WTC11 (cell line): ENCODE measurements around the gene ATP7A. TPM values are rescaled to one million over a fixed set of nuclear protein-coding genes. Genes with fewer than 3 reads are reported as not detected.

Experiments
- ATAC-seq: fragments of 200-7000 bp; cut with Tn5 transposase; 2 replicates; pipeline ENCODE4 v1.10.0; 2021; ENCODE audit warnings: mild to moderate bottlenecking, moderate library complexity
- CTCF ChIA-PET: fragments of 300-600 bp; sonication (Branson Sonifier 250); formaldehyde crosslinking; loops from one replicate; lab custom pipeline; 2021; ENCODE audit warnings: antibody characterized with exemption; lab: Charles Lee
- POLR2A ChIA-PET: fragments of 350-600 bp; sonication (Branson Sonifier 250); formaldehyde crosslinking; loops from one replicate; lab custom pipeline; 2021; ENCODE audit warnings: antibody characterized with exemption; lab: Charles Lee
- DNase-seq: peaks from one replicate; pipeline ENCODE4 v3.0.0; 2021; ENCODE audit warnings: low spot score
- H3K27ac Mint-ChIP-seq: 2 replicates; pipeline ENCODE4 v1.8.0; 2021; ENCODE audit warnings: mixed read lengths
- H3K27me3 Mint-ChIP-seq: 2 replicates; pipeline ENCODE4 v1.8.0; 2021; ENCODE audit warnings: low read depth, mild to moderate bottlenecking, moderate library complexity, mixed read lengths
- H3K36me3 Mint-ChIP-seq: 2 replicates; pipeline ENCODE4 v1.8.0; 2021; ENCODE audit warnings: mixed read lengths
- H3K4me1 Mint-ChIP-seq: 2 replicates; pipeline ENCODE4 v1.8.0; 2022; ENCODE audit warnings: mixed read lengths
- H3K4me3 Mint-ChIP-seq: 2 replicates; pipeline ENCODE4 v1.8.0; 2021; ENCODE audit warnings: mild to moderate bottlenecking, moderate library complexity, mixed read lengths
- H3K9me3 Mint-ChIP-seq: 2 replicates; pipeline ENCODE4 v1.8.0; 2021; ENCODE audit warnings: mixed read lengths
- ATF3 ChIP-seq: sonication (generic); formaldehyde crosslinking; conservative IDR thresholded peaks from 2 replicates; pipeline ENCODE4 v1.8.1; 2022; ENCODE audit warnings: mild to moderate bottlenecking, missing genetic modification reagents
- CREB1 ChIP-seq: sonication (generic); formaldehyde crosslinking; IDR thresholded peaks from 2 replicates; pipeline ENCODE4 v1.8.0; 2023; ENCODE audit warnings: mild to moderate bottlenecking, missing genetic modification reagents
- E2F5 ChIP-seq: sonication (generic); formaldehyde crosslinking; IDR thresholded peaks from 2 replicates; pipeline ENCODE4 v1.8.1; 2022; ENCODE audit warnings: mild to moderate bottlenecking, moderate library complexity, missing genetic modification reagents
- ERG ChIP-seq: fragments of 250-450 bp; sonication (Bioruptor Pico); IDR thresholded peaks from 2 replicates; pipeline ENCODE4 v1.8.0; 2021; ENCODE audit warnings: mild to moderate bottlenecking
- GRHL2 ChIP-seq: fragments of 250-450 bp; sonication (Bioruptor Pico); IDR thresholded peaks from 2 replicates; pipeline ENCODE4 v1.8.0; 2022; ENCODE audit warnings: mild to moderate bottlenecking, moderate library complexity; ENCODE audit not compliant: insufficient replicate concordance, severe bottlenecking
- GTF2I ChIP-seq: fragments of 250-450 bp; sonication (Bioruptor Pico); conservative IDR thresholded peaks from 2 replicates; pipeline ENCODE4 v1.4.0; 2021; ENCODE audit warnings: mild to moderate bottlenecking
- HMGA2 ChIP-seq: fragments of 250-450 bp; sonication (Bioruptor Pico); IDR thresholded peaks from 2 replicates; pipeline ENCODE4 v1.4.0; 2021; ENCODE audit warnings: mild to moderate bottlenecking, moderate library complexity
- IRF1 ChIP-seq: sonication (generic); formaldehyde crosslinking; IDR thresholded peaks from 2 replicates; pipeline ENCODE4 v1.8.0; 2023; ENCODE audit warnings: missing genetic modification reagents
- IRF2 ChIP-seq: sonication (generic); formaldehyde crosslinking; IDR thresholded peaks from 2 replicates; pipeline ENCODE4 v1.8.0; 2022; ENCODE audit warnings: low read depth, missing genetic modification reagents, borderline replicate concordance
- JUN ChIP-seq: sonication (generic); formaldehyde crosslinking; IDR thresholded peaks from 2 replicates; pipeline ENCODE4 v1.8.0; 2023; ENCODE audit warnings: mild to moderate bottlenecking, missing genetic modification reagents
- MAX ChIP-seq: sonication (generic); formaldehyde crosslinking; IDR thresholded peaks from 2 replicates; pipeline ENCODE4 v1.8.0; 2022; ENCODE audit warnings: mild to moderate bottlenecking, missing genetic modification reagents
- NFATC4 ChIP-seq: fragments of 250-450 bp; sonication (Bioruptor Pico); IDR thresholded peaks from 2 replicates; pipeline ENCODE4 v1.9.0; 2021; ENCODE audit warnings: mild to moderate bottlenecking
- NR2C2 ChIP-seq: sonication (generic); formaldehyde crosslinking; IDR thresholded peaks from 2 replicates; pipeline ENCODE4 v1.8.0; 2022; ENCODE audit warnings: mild to moderate bottlenecking, missing genetic modification reagents
- STAT6 ChIP-seq: sonication (generic); formaldehyde crosslinking; conservative IDR thresholded peaks from 2 replicates; pipeline ENCODE4 v1.8.1; 2023; ENCODE audit warnings: mild to moderate bottlenecking, low read depth, missing genetic modification reagents, moderate library complexity
- TEAD4 ChIP-seq: sonication (generic); formaldehyde crosslinking; IDR thresholded peaks from 2 replicates; pipeline ENCODE4 v1.8.0; 2022; ENCODE audit warnings: mild to moderate bottlenecking, missing genetic modification reagents
- USF2 ChIP-seq: sonication (generic); formaldehyde crosslinking; IDR thresholded peaks from 2 replicates; pipeline ENCODE4 v1.8.1; 2023; ENCODE audit warnings: mild to moderate bottlenecking, missing genetic modification reagents, moderate library complexity
- ZMAT4 ChIP-seq: fragments of 250-450 bp; sonication (Bioruptor Pico); IDR thresholded peaks from 2 replicates; pipeline ENCODE4 v1.9.0; 2021; ENCODE audit warnings: mild to moderate bottlenecking
- ZNF138 ChIP-seq: sonication (generic); formaldehyde crosslinking; conservative IDR thresholded peaks from 2 replicates; pipeline ENCODE4 v1.8.1; 2022; ENCODE audit warnings: mild to moderate bottlenecking, moderate library complexity, missing genetic modification reagents
- ZNF425 ChIP-seq: fragments of 250-450 bp; sonication (Bioruptor Pico); conservative IDR thresholded peaks from 2 replicates; pipeline ENCODE4 v1.9.0; 2021; ENCODE audit warnings: mild to moderate bottlenecking
- total RNA-seq: library from RNA; stranded (reverse); gene quantifications from 3 replicates; pipeline ENCODE4 v1.2.3, GENCODE V29; 2021

Gene ATP7A
- total RNA-seq, 1 experiment from 2014 or later: 2.8 TPM

- Mint-ChIP-seq H3K9me3 (no peaks in the 10 kb centered on the region), H3K27me3 (no peaks in the 10 kb centered on the region), H3K4me3 (no peak overlapping the region), H3K36me3 (no peaks in the 10 kb centered on the region), H3K27ac (no peak overlapping the region), H3K4me1 (no peaks in the 10 kb centered on the region)
- ChIA-PET CTCF (no interaction called here), POLR2A (no interaction called here)
- no peak for ATAC-seq
- DNase-seq: no peak
- TF ChIP-seq TEAD4 (CRISPR knock-in tag) (no peak), MAX (no peak), NFATC4 (no peak), USF2 (no peak), ZNF138 (CRISPR knock-in tag) (no peak), ERG (no peak), ZMAT4 (CRISPR knock-in tag) (no peak), JUN (CRISPR knock-in tag) (no peak), CREB1 (no peak)
Measured at GRCh38 chrX:77962068-77962902, 51.8 kb downstream of the ATP7A start.

- TF ChIP-seq ERG: no peak
- no peak for TF ChIP-seq IRF1 (CRISPR knock-in tag)
- no peak for TF ChIP-seq NR2C2 (CRISPR knock-in tag)
- TF ChIP-seq ATF3 (CRISPR knock-in tag): no peak
- TF ChIP-seq GRHL2 (CRISPR knock-in tag): no peak
- no peak for TF ChIP-seq USF2
- no peak for TF ChIP-seq HMGA2 (CRISPR knock-in tag)
- no peak for TF ChIP-seq GTF2I (CRISPR knock-in tag)
- no peak for TF ChIP-seq NFATC4
- no peak for TF ChIP-seq ZNF425 (CRISPR knock-in tag)
- TF ChIP-seq IRF2 (CRISPR knock-in tag): no peak
- no peak for TF ChIP-seq E2F5 (CRISPR knock-in tag)
- no peak for TF ChIP-seq STAT6 (CRISPR knock-in tag)
- TF ChIP-seq, all 79 proteins: peak for 0
- H3K4me3 Mint-ChIP-seq: no peak overlapping the region
- POLR2A ChIA-PET: no interaction called here
- H3K27me3 Mint-ChIP-seq: no peaks in the 10 kb centered on the region
- no peak overlapping the region for H3K27ac Mint-ChIP-seq
- H3K36me3 Mint-ChIP-seq: no peaks in the 10 kb centered on the region
- no peak for DNase-seq
- ATAC-seq: no peak
- H3K4me1 Mint-ChIP-seq: no peaks in the 10 kb centered on the region
- CTCF ChIA-PET: no interaction called here
- no peaks in the 10 kb centered on the region for H3K9me3 Mint-ChIP-seq
Measured at GRCh38 chrX:77966361-77966760, 55.9 kb downstream of the ATP7A start.
